IMR-90 (cell line): Measurements from ENCODE around the gene BTD.

Source experiments
- BHLHE40 ChIP-seq: fragments of 150-350 bp; IDR thresholded peaks from 2 replicates; pipeline ENCODE4 v1.6.1; 2016; ENCODE audit warnings: mild to moderate bottlenecking, low read depth, low read length
- CEBPB ChIP-seq: IDR thresholded peaks from 2 replicates; pipeline ENCODE4 v1.6.1; 2012; ENCODE audit warnings: low read depth, low read length, improper control_type of control experiment
- CHD1 ChIP-seq: IDR thresholded peaks from 2 replicates; pipeline ENCODE4 v1.6.1; 2012; ENCODE audit warnings: low read depth, low read length, improper control_type of control experiment
- FOS ChIP-seq: fragments of 150-350 bp; IDR thresholded peaks from 2 replicates; pipeline ENCODE4 v1.6.1; 2016; ENCODE audit warnings: low read depth, low read length
- MAFK ChIP-seq: IDR thresholded peaks from 2 replicates; pipeline ENCODE4 v1.6.1; 2012; ENCODE audit warnings: low read depth, low read length, improper control_type of control experiment
- MXI1 ChIP-seq: IDR thresholded peaks from 2 replicates; pipeline ENCODE4 v1.6.1; 2012; ENCODE audit warnings: low read depth, mild to moderate bottlenecking, low read length, moderate library complexity, borderline replicate concordance
- POLR2A ChIP-seq: IDR thresholded peaks from 2 replicates; pipeline ENCODE4 v1.6.1; 2012; ENCODE audit warnings: mild to moderate bottlenecking, low read depth, low read length
- RAD21 ChIP-seq: IDR thresholded peaks from 2 replicates; pipeline ENCODE4 v1.6.1; 2012; ENCODE audit warnings: low read length, improper control_type of control experiment
- RCOR1 ChIP-seq: IDR thresholded peaks from 2 replicates; pipeline ENCODE4 v1.6.1; 2012; ENCODE audit warnings: mild to moderate bottlenecking, low read length, improper control_type of control experiment; ENCODE audit not compliant: insufficient replicate concordance
- RFX5 ChIP-seq: IDR thresholded peaks from 2 replicates; pipeline ENCODE4 v1.8.0; 2012; ENCODE audit warnings: low read depth, mild to moderate bottlenecking, low read length, moderate library complexity
- SMC3 ChIP-seq: fragments of 150-350 bp; IDR thresholded peaks from 2 replicates; pipeline ENCODE4 v1.6.1; 2016; ENCODE audit warnings: low read depth, mild to moderate bottlenecking, antibody characterized with exemption, low read length, moderate library complexity
- TF ChIP-seq, protein P1 (sequence below): conservative IDR thresholded peaks from 2 replicates; pipeline ENCODE4 v1.5.1; 2012; ENCODE audit warnings: mild to moderate bottlenecking, low read depth, low read length, improper control_type of control experiment
- TF ChIP-seq, protein P2 (sequence below): fragments of 150-350 bp; IDR thresholded peaks from 2 replicates; pipeline ENCODE4 v1.6.1; 2017; ENCODE audit warnings: mild to moderate bottlenecking, antibody characterized with exemption, low read length, low read depth

DNA sequence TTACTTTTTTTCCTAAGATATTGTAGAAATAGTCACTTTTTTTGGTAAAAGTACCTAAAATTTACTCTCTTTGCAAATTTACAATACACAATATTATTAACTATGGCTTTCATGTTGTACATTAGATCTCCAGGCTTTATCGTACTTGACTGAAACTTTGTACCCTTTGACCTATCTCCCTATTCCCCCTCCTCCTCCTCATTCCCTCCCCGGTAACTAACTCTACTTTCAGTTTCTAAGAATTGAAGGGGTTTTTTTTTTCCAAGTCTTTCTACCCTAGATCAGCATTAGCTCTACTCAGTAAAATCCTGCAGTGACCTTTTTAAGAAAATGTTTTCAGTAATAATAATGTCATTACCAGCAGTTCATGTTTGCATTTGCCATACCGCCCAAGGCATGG is 10.3 kb upstream of the BTD start:
- TF ChIP-seq CEBPB (no peak), MAFK (no peak), RCOR1 (no peak), RFX5 (no peak), POLR2A (no peak), MXI1 (no peak), SMC3 (no peak), FOS (no peak), BHLHE40 (no peak), RAD21 (no peak), CHD1 (no peak)
- TF ChIP-seq, protein P1, sequence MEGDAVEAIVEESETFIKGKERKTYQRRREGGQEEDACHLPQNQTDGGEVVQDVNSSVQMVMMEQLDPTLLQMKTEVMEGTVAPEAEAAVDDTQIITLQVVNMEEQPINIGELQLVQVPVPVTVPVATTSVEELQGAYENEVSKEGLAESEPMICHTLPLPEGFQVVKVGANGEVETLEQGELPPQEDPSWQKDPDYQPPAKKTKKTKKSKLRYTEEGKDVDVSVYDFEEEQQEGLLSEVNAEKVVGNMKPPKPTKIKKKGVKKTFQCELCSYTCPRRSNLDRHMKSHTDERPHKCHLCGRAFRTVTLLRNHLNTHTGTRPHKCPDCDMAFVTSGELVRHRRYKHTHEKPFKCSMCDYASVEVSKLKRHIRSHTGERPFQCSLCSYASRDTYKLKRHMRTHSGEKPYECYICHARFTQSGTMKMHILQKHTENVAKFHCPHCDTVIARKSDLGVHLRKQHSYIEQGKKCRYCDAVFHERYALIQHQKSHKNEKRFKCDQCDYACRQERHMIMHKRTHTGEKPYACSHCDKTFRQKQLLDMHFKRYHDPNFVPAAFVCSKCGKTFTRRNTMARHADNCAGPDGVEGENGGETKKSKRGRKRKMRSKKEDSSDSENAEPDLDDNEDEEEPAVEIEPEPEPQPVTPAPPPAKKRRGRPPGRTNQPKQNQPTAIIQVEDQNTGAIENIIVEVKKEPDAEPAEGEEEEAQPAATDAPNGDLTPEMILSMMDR: no peak
- TF ChIP-seq, protein P2, sequence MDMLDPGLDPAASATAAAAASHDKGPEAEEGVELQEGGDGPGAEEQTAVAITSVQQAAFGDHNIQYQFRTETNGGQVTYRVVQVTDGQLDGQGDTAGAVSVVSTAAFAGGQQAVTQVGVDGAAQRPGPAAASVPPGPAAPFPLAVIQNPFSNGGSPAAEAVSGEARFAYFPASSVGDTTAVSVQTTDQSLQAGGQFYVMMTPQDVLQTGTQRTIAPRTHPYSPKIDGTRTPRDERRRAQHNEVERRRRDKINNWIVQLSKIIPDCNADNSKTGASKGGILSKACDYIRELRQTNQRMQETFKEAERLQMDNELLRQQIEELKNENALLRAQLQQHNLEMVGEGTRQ: no peak
